Measurements from ENCODE around the gene CDH23. TPM values are rescaled to one million over a fixed set of nuclear protein-coding genes. Genes with fewer than 3 reads are reported as not detected.

The CDH23 gene
- total RNA-seq, 2 donors from 2014 or later: 1.7 to 11.2 TPM

- ATAC-seq (no peak), DNase-seq (ENCODE audit: low spot score in 2 of 2) (no peak)
- H3K36me3 Mint-ChIP-seq: no peaks in the 10 kb centered on the region
- H3K27ac Mint-ChIP-seq: no peak overlapping the region
- H3K9me3 Mint-ChIP-seq: no peaks in the 10 kb centered on the region
Measured at GRCh38 chr10:71573562-71574518, 177.1 kb downstream of the CDH23 start.

DNA sequence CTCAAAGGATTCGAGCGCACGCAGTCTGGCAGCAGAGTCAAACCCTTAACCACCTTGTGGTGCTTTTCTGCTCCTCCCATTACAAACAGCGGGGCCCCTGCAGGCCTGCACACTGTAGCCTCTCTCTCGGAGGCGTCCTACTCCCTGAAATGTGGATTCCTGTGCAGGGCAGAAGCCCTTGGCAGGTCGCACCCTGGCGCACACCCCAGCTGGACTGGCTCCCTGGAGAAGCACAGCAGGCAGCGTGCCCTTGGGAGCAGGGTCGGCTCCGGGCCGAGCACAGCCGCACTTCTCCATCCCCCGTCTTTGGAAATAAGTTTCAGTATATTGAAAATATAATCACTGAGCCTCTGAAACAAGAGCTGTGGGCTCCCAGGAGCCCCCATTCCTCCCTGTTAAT, 178.7 kb downstream of the CDH23 start:
- no peak for ATAC-seq
- H3K9me3 Mint-ChIP-seq: no peaks in the 10 kb centered on the region
- no peak overlapping the region for H3K27ac Mint-ChIP-seq
- no peaks in the 10 kb centered on the region for H3K36me3 Mint-ChIP-seq
- no peak for DNase-seq (ENCODE audit: low spot score in 2 of 2)

- H3K9me3 Mint-ChIP-seq: no peaks in the 10 kb centered on the region
- DNase-seq (ENCODE audit: low spot score in 2 of 2) (no peak), ATAC-seq (no peak)
- H3K27ac Mint-ChIP-seq: no peak overlapping the region
- no peaks in the 10 kb centered on the region for H3K36me3 Mint-ChIP-seq
Measured at GRCh38 chr10:71575934-71576801, 179.4 kb downstream of the CDH23 start.

DNA sequence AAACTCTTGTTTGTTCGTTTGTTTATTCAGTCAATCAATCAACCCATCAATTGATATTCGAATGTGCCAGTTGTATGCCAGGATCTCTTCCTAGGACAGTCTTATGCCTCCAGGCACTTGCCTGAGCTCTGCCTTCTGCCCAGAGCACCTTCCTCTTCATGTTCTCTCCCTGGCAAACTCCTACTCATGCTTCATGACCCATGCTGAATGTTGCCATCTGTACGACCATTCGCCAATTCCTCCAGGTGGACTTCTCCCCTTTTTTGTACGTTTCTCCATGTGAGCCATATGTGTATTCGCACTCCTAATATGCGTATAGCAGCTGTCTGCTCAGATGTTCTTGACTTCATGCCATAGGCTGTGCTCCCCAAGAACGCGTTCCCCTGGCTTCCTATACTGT, 180.1 kb downstream of the CDH23 start:
- Mint-ChIP-seq H3K9me3 (no peaks in the 10 kb centered on the region), H3K27ac (peak overlapping the region in 1 of 2 donors; percentile 10), H3K36me3 (no peaks in the 10 kb centered on the region)
- ATAC-seq (no peak), DNase-seq (ENCODE audit: low spot score in 2 of 2) (no peak)

GRCh38 chr10:71577345-71577744, 180.6 kb downstream of the CDH23 start:
- DNase-seq (ENCODE audit: low spot score in 2 of 2): no peak
- no peak for ATAC-seq
- Mint-ChIP-seq H3K36me3 (no peaks in the 10 kb centered on the region), H3K9me3 (no peaks in the 10 kb centered on the region), H3K27ac (no peak overlapping the region)

- Mint-ChIP-seq H3K27ac (no peak overlapping the region), H3K9me3 (no peaks in the 10 kb centered on the region), H3K36me3 (no peaks in the 10 kb centered on the region)
- ATAC-seq (no peak), DNase-seq (ENCODE audit: low spot score in 2 of 2) (no peak)
Measured at GRCh38 chr10:71578069-71578468, 181.3 kb downstream of the CDH23 start.

DNA sequence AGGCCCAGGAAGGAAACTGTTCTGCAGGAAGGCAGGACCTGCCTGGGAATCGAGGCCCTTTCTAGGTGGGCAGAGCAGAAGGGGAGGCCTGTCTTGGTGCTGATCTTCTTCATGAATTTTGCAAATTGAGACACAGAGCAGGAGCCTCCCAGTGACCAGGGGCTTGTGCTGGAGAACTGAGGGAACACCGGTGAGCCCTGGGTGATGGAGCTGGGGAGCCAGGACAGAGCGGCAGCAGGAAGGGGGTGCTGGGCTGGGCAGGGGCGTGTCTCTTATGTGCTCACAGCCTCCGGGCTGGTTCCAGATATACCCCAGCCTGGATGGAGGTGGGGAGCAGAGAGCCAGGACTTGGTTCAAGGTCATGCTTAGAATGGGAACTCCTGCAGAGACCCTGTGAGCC, 182.9 kb downstream of the CDH23 start:
- Mint-ChIP-seq H3K36me3 (no peaks in the 10 kb centered on the region), H3K9me3 (no peaks in the 10 kb centered on the region), H3K27ac (no peak overlapping the region)
- DNase-seq (ENCODE audit: low spot score in 2 of 2) (no peak), ATAC-seq (no peak)

GRCh38 chr10:71580415-71580814, 183.7 kb downstream of the CDH23 start:
- H3K27ac Mint-ChIP-seq: peak overlapping the region in 1 of 2 donors; percentile 47
- H3K36me3 Mint-ChIP-seq: no peaks in the 10 kb centered on the region
- ATAC-seq (no peak), DNase-seq (ENCODE audit: low spot score in 2 of 2) (no peak)
- H3K9me3 Mint-ChIP-seq: no peaks in the 10 kb centered on the region

- H3K36me3 Mint-ChIP-seq: no peaks in the 10 kb centered on the region
- no peaks in the 10 kb centered on the region for H3K9me3 Mint-ChIP-seq
- DNase-seq (ENCODE audit: low spot score in 2 of 2) (no peak), ATAC-seq (no peak)
- no peak overlapping the region for H3K27ac Mint-ChIP-seq
Measured at GRCh38 chr10:71580926-71581325, 184.2 kb downstream of the CDH23 start.

DNA sequence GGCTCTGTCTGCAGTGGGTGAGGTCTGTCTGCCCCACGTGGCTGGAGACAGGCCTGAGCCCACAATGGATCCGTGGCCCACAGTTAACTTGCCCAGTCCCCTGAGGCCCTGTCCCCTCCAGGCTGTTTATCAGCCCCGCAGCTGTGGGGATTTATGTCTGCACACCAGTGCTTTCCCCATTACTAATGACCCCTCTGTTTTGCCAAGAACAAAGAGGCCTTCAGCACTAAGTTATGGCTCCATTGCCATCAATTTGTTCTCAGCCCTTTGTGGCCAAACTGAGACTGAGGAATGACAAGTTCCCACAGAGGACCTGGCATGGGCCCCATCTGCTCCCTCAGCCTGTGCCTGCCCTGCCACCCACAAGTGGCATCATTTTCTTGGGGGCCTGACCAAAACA, 184.7 kb downstream of the CDH23 start:
- no peaks in the 10 kb centered on the region for H3K36me3 Mint-ChIP-seq
- no peak overlapping the region for H3K27ac Mint-ChIP-seq
- ATAC-seq: no peak
- no peak for DNase-seq (ENCODE audit: low spot score in 2 of 2)
- no peaks in the 10 kb centered on the region for H3K9me3 Mint-ChIP-seq

- no peaks in the 10 kb centered on the region for H3K9me3 Mint-ChIP-seq
- no peak for ATAC-seq
Measured at GRCh38 chr10:71582019-71582418, 185.3 kb downstream of the CDH23 start.

GRCh38 chr10:71582506-71583475, 186.1 kb downstream of the CDH23 start:
- ATAC-seq (no peak), DNase-seq (ENCODE audit: low spot score in 2 of 2) (no peak)
- Mint-ChIP-seq H3K27ac (no peak overlapping the region), H3K36me3 (no peaks in the 10 kb centered on the region), H3K9me3 (no peaks in the 10 kb centered on the region)

More at GRCh38 chr10:71582019-71582418, 185.3 kb downstream of the CDH23 start:
- no peak for DNase-seq (ENCODE audit: low spot score in 2 of 2)
- no peaks in the 10 kb centered on the region for H3K36me3 Mint-ChIP-seq
- H3K27ac Mint-ChIP-seq: no peak overlapping the region

GRCh38 chr10:71584461-71584860, 187.7 kb downstream of the CDH23 start:
- Mint-ChIP-seq H3K36me3 (no peaks in the 10 kb centered on the region), H3K27ac (no peak overlapping the region), H3K9me3 (no peaks in the 10 kb centered on the region)
- no peak for ATAC-seq
- no peak for DNase-seq (ENCODE audit: low spot score in 2 of 2)

DNA sequence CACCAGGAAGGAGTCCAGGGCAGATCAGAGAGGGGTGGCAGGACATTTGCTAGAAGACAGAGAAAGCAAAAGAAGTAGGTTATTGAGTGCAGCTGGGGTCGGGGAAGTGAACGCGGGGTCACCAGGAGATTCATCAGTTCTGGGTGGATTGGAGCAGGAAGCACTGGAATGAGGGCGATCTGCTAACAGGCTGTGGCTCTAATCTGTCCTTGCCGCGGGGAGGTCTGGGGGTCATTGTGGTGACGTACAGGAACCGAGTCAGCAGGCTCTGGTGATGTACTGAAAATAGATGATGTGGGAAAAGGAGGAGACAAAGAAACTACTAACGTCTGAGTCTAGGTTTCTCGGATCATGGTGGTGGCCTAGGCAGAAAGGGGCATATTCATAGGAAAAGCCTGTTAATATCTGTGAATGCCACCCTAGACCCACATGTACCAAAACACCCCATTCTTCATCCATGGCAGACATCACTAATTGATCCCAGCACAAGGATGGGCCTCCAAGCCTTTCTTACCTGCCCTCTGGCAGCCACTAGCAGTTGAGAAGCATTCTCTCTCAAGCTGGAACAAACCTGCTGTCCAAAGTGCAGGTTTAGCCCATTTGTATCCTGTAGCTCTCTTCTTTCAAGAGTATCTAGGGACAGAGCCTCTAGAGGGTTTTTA, 188.3 kb downstream of the CDH23 start:
- Mint-ChIP-seq H3K36me3 (no peaks in the 10 kb centered on the region), H3K27ac (no peak overlapping the region), H3K9me3 (no peaks in the 10 kb centered on the region)
- ATAC-seq (no peak), DNase-seq (ENCODE audit: low spot score in 2 of 2) (no peak)

DNA sequence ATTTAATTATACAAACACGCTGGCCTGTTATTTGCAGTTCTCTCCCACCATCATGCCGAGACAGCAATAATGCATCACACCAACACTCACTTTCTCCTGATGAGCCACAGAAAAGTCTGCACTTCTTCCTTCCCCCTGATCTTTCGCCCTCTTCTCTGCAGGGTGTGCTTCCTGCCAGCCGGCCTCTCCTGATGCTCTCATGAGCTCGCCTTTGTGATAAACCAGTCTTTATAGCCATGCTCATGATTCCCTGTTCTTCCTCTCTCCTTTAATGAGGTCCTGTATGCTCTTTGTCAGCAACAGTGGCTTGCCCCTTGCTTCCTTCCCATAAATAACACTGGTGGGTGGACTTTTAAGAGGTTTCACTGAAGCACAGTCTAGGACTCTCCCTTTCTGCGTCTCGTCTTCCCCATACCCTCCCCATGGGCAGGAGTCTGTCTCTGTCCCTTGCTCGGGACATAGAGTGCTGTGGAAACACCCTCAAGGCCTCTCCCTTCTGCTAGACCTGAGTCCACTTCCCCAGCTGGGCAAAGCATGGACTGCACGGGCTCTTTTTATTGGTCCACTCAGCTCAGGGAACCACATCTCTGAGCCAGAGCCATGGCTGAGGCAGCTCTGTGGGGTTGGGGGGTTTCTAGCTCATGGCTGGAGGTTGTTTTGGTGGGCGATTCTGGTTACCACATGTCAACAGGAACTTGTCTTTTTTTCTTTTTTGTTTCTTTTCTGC, 189.0 kb downstream of the CDH23 start:
- Mint-ChIP-seq H3K9me3 (no peaks in the 10 kb centered on the region), H3K27ac (no peak overlapping the region), H3K36me3 (no peaks in the 10 kb centered on the region)
- no peak for DNase-seq (ENCODE audit: low spot score in 2 of 2)
- no peak for ATAC-seq
